MCF 10A (cell line): ENCODE measurements around the gene IGFBP6. TPM values are rescaled to one million over a fixed set of nuclear protein-coding genes. Genes with fewer than 3 reads are reported as not detected.

Source experiments
- BruUV-seq: library from RNA; stranded (reverse); fragments of 400-500 nt; replicated peaks from 2 replicates; lab custom pipeline; 2021; lab: Mats Ljungman, UMichigan
- CTCF ChIA-PET: fragments of 300-600 bp; sonication (Branson Sonifier 250); formaldehyde crosslinking; extraction: SDS; loops from one replicate; lab custom pipeline; 2021; ENCODE audit warnings: antibody characterized with exemption, inconsistent platforms; lab: Yijun Ruan, JAX
- POLR2A ChIA-PET: fragments of 300-600, 350-650 bp; sonication (Branson Sonifier 250); formaldehyde crosslinking; extraction: SDS; loops from one replicate; lab custom pipeline; 2020; ENCODE audit warnings: antibody characterized with exemption, inconsistent platforms; lab: Yijun Ruan, JAX
- DNase-seq: peaks from one replicate; pipeline ENCODE4 v3.0.0-alpha.2; 2018; ENCODE audit not compliant: unreplicated experiment
- H3K27ac Mint-ChIP-seq: one replicate; pipeline ENCODE4 v1.8.0; 2022; ENCODE audit warnings: mild to moderate bottlenecking, low read depth, mixed read lengths; ENCODE audit not compliant: unreplicated experiment
- H3K27me3 Mint-ChIP-seq: one replicate; pipeline ENCODE4 v1.8.0; 2022; ENCODE audit warnings: mixed read lengths; ENCODE audit not compliant: insufficient read depth, unreplicated experiment
- H3K36me3 Mint-ChIP-seq: one replicate; pipeline ENCODE4 v1.8.0; 2022; ENCODE audit warnings: mild to moderate bottlenecking, moderate library complexity, mixed read lengths; ENCODE audit not compliant: insufficient read depth, unreplicated experiment
- H3K4me1 Mint-ChIP-seq: one replicate; pipeline ENCODE4 v1.8.0; 2022; ENCODE audit warnings: mixed read lengths; ENCODE audit not compliant: insufficient read depth, unreplicated experiment
- H3K4me3 Mint-ChIP-seq: one replicate; pipeline ENCODE4 v1.8.0; 2022; ENCODE audit warnings: mild to moderate bottlenecking, moderate library complexity, mixed read lengths; ENCODE audit not compliant: unreplicated experiment
- H3K9me3 Mint-ChIP-seq: one replicate; pipeline ENCODE4 v1.8.0; 2022; ENCODE audit warnings: mixed read lengths; ENCODE audit not compliant: unreplicated experiment
- intact Hi-C: fragments of 100-400 bp; cut with micrococcal nuclease; formaldehyde crosslinking; loops from 2 replicates; pipeline ENCODE4 v1.14.1; 2022
- total RNA-seq: library from RNA; stranded (reverse); gene quantifications from 2 replicates; pipeline ENCODE4 v1.2.3, GENCODE V29; 2022
- TF ChIP-seq, protein P1 (sequence below): fragments of 200-600 bp; IDR thresholded peaks from one replicate; pipeline ENCODE4 v1.8.0; 2022; ENCODE audit warnings: antibody characterized with exemption, mild to moderate bottlenecking; ENCODE audit not compliant: unreplicated experiment

IGFBP6 gene
- total RNA-seq, 1 experiment from 2014 or later = 6.4 TPM

DNA sequence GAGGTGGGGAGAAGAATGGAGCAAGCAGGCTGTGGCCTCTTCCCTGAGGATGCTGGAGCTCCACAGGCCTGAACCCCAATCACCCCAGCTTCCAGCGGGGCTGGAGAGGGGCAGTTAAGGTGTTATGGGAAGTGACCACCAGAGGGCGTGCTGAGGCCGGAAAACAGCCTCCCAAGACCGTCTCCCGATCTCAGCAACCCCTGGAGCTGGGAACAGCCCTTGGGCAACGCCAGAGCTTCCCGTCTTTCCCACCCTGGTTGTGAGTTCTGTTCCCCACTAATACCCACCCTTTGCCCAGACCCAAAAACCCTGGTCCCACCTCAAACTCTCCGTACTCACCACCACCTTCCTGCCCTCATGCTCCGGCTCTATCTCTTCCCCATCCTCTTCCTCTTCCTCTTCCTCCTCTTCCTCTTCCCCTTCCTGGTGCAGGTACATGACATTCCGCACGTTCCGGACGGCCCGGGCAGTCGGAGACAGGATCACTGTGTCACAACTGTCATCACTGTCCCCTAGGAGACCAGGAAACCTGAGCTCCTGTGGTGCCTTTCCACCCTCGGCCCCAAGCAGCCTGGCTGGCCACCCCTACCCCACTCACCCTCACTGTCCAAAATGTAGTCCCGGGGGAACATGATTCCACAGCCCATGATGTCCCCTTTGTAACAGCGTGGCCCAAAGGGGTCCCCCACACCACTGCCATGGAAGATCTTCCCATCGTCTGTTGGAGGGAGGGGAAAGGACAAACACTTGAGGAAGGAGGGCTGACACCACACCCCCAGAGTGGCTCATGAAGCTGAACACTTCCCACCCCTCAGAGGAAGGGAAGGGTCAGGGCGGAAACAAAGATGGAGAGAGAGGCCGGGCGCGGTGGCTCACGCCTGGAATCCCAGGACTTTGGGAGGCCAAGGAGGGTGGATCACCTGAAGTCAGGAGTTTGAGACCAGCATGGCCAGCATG, 31.2 kb upstream of the IGFBP6 start:
- H3K4me1 Mint-ChIP-seq = peaks cover 11% of the 10 kb centered on the region
- no peak overlapping the region for H3K4me3 Mint-ChIP-seq
- H3K36me3 Mint-ChIP-seq = peaks cover 54% of the 10 kb centered on the region
- intact Hi-C loops = loop anchor here (1.0 to 2.0 kb wide), 2 partner anchors 33 to 125 kb away; no protein-coding TSS in a partner anchor
- ChIA-PET CTCF (interaction anchor here (0.5 to 15.4 kb wide), 45 partner anchors 8 to 1635 kb away, joined by 3 to 267 read pairs (median 4); partner anchors contain the start of genes AAAS, IGFBP6, SOAT2 and SPRYD3), POLR2A (interaction anchor here (0.5 to 2.6 kb wide), 15 partner anchors 9 to 1575 kb away, joined by 3 to 39 read pairs (median 3); partner anchors contain the start of genes AAAS, IGFBP6 and SPRYD3)
- no peaks in the 10 kb centered on the region for H3K27me3 Mint-ChIP-seq
- H3K27ac Mint-ChIP-seq = no peak overlapping the region
- TF ChIP-seq, protein P1, sequence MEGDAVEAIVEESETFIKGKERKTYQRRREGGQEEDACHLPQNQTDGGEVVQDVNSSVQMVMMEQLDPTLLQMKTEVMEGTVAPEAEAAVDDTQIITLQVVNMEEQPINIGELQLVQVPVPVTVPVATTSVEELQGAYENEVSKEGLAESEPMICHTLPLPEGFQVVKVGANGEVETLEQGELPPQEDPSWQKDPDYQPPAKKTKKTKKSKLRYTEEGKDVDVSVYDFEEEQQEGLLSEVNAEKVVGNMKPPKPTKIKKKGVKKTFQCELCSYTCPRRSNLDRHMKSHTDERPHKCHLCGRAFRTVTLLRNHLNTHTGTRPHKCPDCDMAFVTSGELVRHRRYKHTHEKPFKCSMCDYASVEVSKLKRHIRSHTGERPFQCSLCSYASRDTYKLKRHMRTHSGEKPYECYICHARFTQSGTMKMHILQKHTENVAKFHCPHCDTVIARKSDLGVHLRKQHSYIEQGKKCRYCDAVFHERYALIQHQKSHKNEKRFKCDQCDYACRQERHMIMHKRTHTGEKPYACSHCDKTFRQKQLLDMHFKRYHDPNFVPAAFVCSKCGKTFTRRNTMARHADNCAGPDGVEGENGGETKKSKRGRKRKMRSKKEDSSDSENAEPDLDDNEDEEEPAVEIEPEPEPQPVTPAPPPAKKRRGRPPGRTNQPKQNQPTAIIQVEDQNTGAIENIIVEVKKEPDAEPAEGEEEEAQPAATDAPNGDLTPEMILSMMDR = peak; percentile 78
- BruUV-seq = no TSS peak
- H3K9me3 Mint-ChIP-seq = no peaks in the 10 kb centered on the region
- peak; percentile 81 for DNase-seq

DNA sequence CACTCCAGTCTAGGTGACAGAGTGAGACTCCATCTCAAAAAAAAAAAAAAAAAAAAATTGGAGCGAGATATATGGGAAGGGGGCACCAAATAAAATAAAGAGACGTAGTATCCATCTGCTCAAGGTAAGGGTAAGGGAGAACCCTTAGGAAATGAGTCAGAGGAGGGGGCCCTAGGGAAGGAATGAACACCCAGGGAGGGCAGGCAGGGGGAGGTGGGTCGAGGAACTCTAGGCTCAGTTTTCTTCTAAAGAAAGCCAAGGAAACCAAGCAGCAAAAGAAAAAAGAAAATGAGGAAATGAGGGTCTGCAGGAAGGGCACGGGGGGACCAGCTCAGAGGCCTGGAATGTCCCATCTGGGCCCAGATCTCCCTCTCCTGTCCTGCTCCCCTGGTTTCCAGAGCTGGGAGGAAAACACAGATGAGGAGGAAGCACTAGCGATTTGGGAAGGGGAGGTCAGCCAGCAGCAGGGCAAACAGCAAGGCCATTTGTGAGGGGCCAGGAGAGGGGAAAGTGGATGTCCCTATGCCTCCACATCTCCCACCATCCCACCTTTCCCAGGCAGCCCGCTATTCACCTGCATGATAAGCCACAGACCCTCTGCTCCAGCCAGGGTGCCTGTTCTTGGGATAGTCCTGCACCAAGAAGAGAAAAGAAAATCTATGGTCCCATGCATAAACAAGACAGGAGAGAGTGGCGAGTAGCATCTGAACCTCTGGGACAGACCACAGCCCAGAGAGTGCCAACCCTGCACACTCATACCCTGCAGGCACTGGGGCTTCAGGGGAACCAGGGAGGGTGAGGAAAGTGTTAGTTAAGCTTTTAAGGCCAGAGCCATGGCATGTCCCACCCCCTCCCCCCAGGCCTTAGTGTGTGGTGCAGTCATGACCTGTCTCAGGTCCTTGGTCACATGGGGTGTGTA, 30.1 kb upstream of the IGFBP6 start:
- TF ChIP-seq, protein P1 = no peak
- intact Hi-C loops = loop anchor here (2.0 kb wide), 1 partner anchor 123 kb away; no protein-coding TSS in a partner anchor
- ChIA-PET POLR2A (interaction anchor here (0.5 to 2.6 kb wide), 6 partner anchors 12 to 1473 kb away, joined by 3 to 39 read pairs (median 4); partner anchors contain the start of genes AAAS and IGFBP6), CTCF (interaction anchor here (0.6 to 15.4 kb wide), 20 partner anchors 11 to 406 kb away, joined by 3 to 267 read pairs (median 6); partner anchors contain the start of genes IGFBP6, SOAT2 and SPRYD3)
- Mint-ChIP-seq H3K9me3 (no peaks in the 10 kb centered on the region), H3K4me1 (peaks cover 11% of the 10 kb centered on the region), H3K36me3 (peaks cover 48% of the 10 kb centered on the region), H3K27ac (no peak overlapping the region), H3K4me3 (no peak overlapping the region), H3K27me3 (no peaks in the 10 kb centered on the region)
- no TSS peak for BruUV-seq
- no peak for DNase-seq

DNA sequence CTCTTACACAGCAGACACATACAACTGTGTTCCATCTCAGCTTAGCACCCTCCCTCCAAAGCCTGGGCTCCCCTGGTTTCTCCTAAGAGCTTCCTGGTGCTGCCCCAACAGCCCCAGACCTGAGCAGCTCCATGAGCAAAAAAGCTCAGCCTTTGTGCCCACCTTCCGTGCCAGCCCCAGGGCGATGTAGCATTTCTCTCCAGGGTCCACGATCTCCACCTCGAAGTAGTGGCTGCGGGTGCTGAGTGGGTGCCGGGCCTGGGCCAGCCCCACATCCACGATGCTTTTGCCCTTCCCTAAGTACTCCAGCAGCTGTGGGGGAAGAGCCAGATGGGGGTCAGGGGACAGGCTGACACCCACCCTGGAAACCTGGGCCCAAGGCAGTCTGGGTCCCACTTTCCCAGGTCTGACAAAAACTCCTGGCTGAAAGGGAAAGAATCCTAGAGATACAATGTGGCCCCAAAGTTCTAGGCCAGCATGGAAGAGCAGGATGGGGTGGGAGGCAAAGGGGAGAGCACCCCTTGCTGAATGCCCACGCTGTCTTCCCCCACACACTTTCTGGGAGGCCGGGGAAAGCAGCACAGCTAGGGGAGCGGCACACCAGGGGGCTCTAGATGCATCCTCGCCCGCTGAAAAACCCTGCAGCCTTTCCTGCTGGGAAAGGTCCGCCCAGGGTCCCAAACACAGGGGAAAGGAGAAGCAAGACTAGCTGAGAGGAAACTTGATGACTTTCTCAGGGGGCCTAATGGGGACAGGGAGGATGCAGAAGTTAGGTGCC, 29.3 kb upstream of the IGFBP6 start:
- BruUV-seq = no TSS peak

More for the DNA sequence above, 29.3 kb upstream of the IGFBP6 start:
- H3K4me1 Mint-ChIP-seq = peaks cover 11% of the 10 kb centered on the region
- intact Hi-C loops = loop anchor here (2.0 kb wide), 1 partner anchor 123 kb away; no protein-coding TSS in a partner anchor
- ChIA-PET CTCF (interaction anchor here (0.6 to 15.4 kb wide), 11 partner anchors 10 to 223 kb away, joined by 3 to 267 read pairs (median 3); partner anchors contain the start of genes IGFBP6, SOAT2 and SPRYD3), POLR2A (interaction anchor here (0.8 to 1.0 kb wide), 2 partner anchors 9 to 12 kb away, joined by 3 read pairs; no protein-coding TSS in a partner anchor)
- no peaks in the 10 kb centered on the region for H3K9me3 Mint-ChIP-seq
- no peaks in the 10 kb centered on the region for H3K27me3 Mint-ChIP-seq
- no peak overlapping the region for H3K27ac Mint-ChIP-seq
- TF ChIP-seq, protein P1 = no peak
- DNase-seq = no peak
- H3K4me3 Mint-ChIP-seq = no peak overlapping the region
- peaks cover 55% of the 10 kb centered on the region for H3K36me3 Mint-ChIP-seq
